ENCODE results near the gene PSKH1.

Gene PSKH1

GRCh38 chr16:67932462-67932840 is 39.4 kb downstream of the PSKH1 start:
- ATAC-seq, result no peak
- no peak for TF ChIP-seq ZNF70 (CRISPR knock-in tag; IDR thresholded peaks at IDR 0.05)
- TF ChIP-seq, protein P1, sequence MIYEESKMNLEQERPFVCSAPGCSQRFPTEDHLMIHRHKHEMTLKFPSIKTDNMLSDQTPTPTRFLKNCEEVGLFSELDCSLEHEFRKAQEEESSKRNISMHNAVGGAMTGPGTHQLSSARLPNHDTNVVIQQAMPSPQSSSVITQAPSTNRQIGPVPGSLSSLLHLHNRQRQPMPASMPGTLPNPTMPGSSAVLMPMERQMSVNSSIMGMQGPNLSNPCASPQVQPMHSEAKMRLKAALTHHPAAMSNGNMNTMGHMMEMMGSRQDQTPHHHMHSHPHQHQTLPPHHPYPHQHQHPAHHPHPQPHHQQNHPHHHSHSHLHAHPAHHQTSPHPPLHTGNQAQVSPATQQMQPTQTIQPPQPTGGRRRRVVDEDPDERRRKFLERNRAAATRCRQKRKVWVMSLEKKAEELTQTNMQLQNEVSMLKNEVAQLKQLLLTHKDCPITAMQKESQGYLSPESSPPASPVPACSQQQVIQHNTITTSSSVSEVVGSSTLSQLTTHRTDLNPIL (CRISPR knock-in tag; IDR thresholded peaks at IDR 0.05; ENCODE audit: low read depth), result no peak
- TF ChIP-seq POU6F1 (CRISPR knock-in tag; IDR thresholded peaks at IDR 0.05; ENCODE audit: borderline replicate concordance, low read depth), result no peak
- TF ChIP-seq ZNF8 (CRISPR knock-in tag; IDR thresholded peaks at IDR 0.05), result no peak
- TF ChIP-seq ZNF565 (CRISPR knock-in tag; conservative IDR thresholded peaks at IDR 0.05; ENCODE audit: low read depth), result no peak
- TF ChIP-seq ISL1 (CRISPR knock-in tag; IDR thresholded peaks at IDR 0.05), result no peak
- TF ChIP-seq ZFP3 (CRISPR knock-in tag; IDR thresholded peaks at IDR 0.05), result no peak
- TF ChIP-seq BACH2 (CRISPR knock-in tag; IDR thresholded peaks at IDR 0.05; ENCODE audit: borderline replicate concordance), result no peak
- no peak for TF ChIP-seq ZFP30 (CRISPR knock-in tag; IDR thresholded peaks at IDR 0.05)
- TF ChIP-seq TSHZ2 (CRISPR knock-in tag; IDR thresholded peaks at IDR 0.05), result no peak
- TF ChIP-seq ARNTL (CRISPR knock-in tag; IDR thresholded peaks at IDR 0.05; ENCODE audit: borderline replicate concordance, low read depth), result no peak
- no peak for TF ChIP-seq TOX (CRISPR knock-in tag; IDR thresholded peaks at IDR 0.05; ENCODE audit: borderline replicate concordance)
- TF ChIP-seq ZC3H10 (CRISPR knock-in tag; IDR thresholded peaks at IDR 0.05), result no peak
- TF ChIP-seq ESRRG (CRISPR knock-in tag; IDR thresholded peaks at IDR 0.05), result no peak
- no peak for TF ChIP-seq GLIS3 (CRISPR knock-in tag; IDR thresholded peaks at IDR 0.05)
- TF ChIP-seq SNAI2 (CRISPR knock-in tag; IDR thresholded peaks at IDR 0.05), result no peak
- TF ChIP-seq OSR1 (CRISPR knock-in tag; IDR thresholded peaks at IDR 0.05), result no peak
- TF ChIP-seq PPARA (CRISPR knock-in tag; IDR thresholded peaks at IDR 0.05; ENCODE audit: borderline replicate concordance), result no peak
- TF ChIP-seq, protein P2, sequence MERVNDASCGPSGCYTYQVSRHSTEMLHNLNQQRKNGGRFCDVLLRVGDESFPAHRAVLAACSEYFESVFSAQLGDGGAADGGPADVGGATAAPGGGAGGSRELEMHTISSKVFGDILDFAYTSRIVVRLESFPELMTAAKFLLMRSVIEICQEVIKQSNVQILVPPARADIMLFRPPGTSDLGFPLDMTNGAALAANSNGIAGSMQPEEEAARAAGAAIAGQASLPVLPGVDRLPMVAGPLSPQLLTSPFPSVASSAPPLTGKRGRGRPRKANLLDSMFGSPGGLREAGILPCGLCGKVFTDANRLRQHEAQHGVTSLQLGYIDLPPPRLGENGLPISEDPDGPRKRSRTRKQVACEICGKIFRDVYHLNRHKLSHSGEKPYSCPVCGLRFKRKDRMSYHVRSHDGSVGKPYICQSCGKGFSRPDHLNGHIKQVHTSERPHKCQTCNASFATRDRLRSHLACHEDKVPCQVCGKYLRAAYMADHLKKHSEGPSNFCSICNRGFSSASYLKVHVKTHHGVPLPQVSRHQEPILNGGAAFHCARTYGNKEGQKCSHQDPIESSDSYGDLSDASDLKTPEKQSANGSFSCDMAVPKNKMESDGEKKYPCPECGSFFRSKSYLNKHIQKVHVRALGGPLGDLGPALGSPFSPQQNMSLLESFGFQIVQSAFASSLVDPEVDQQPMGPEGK (CRISPR knock-in tag; IDR thresholded peaks at IDR 0.05; ENCODE audit: borderline replicate concordance), result no peak

- TF ChIP-seq TSHZ2 (CRISPR knock-in tag; IDR thresholded peaks at IDR 0.05) (no peak), ZFP3 (CRISPR knock-in tag; IDR thresholded peaks at IDR 0.05) (no peak), ZNF8 (CRISPR knock-in tag; IDR thresholded peaks at IDR 0.05) (no peak), ZNF70 (CRISPR knock-in tag; IDR thresholded peaks at IDR 0.05) (no peak), TCF4 (CRISPR knock-in tag; IDR thresholded peaks at IDR 0.05; ENCODE audit: borderline replicate concordance) (no peak), PPARA (CRISPR knock-in tag; IDR thresholded peaks at IDR 0.05; ENCODE audit: borderline replicate concordance) (no peak), GLIS3 (CRISPR knock-in tag; IDR thresholded peaks at IDR 0.05) (no peak), CSDC2 (CRISPR knock-in tag; IDR thresholded peaks at IDR 0.05) (no peak), POU6F1 (CRISPR knock-in tag; IDR thresholded peaks at IDR 0.05; ENCODE audit: borderline replicate concordance, low read depth) (no peak), ZNF565 (CRISPR knock-in tag; conservative IDR thresholded peaks at IDR 0.05; ENCODE audit: low read depth) (no peak), ARNTL (CRISPR knock-in tag; IDR thresholded peaks at IDR 0.05; ENCODE audit: borderline replicate concordance, low read depth) (no peak), ZC3H10 (CRISPR knock-in tag; IDR thresholded peaks at IDR 0.05) (no peak), ESRRG (CRISPR knock-in tag; IDR thresholded peaks at IDR 0.05) (no peak)
- TF ChIP-seq, protein P2 (CRISPR knock-in tag; IDR thresholded peaks at IDR 0.05; ENCODE audit: borderline replicate concordance), result no peak
- TF ChIP-seq, protein P1 (CRISPR knock-in tag; IDR thresholded peaks at IDR 0.05; ENCODE audit: low read depth), result no peak
- no peak for ATAC-seq
These were observed 40.8 kb downstream of the PSKH1 start for GRCh38 chr16:67933805-67934204.
